GM12878 (cell line): Measurements from ENCODE around the gene ARRDC5. TPM values are rescaled to one million over a fixed set of nuclear protein-coding genes. Genes with fewer than 3 reads are reported as not detected.
A peak's percentile ranks its signal among the peaks of the same experiment; 100 is the strongest.

Experiments used
- ATAC-seq: fragments of 200-7000 bp; cut with Tn5 transposase; 3 replicates; pipeline ENCODE4 v1.9.1; 2020; ENCODE audit warnings: mild to moderate bottlenecking, moderate library complexity
- BruUV-seq: library from RNA; stranded (reverse); fragments of 400-500 nt; replicated peaks from 2 replicates; lab custom pipeline; 2021; lab: Mats Ljungman, UMichigan
- CTCF ChIA-PET: fragments of 300-600 bp; sonication (Branson Sonifier 250); formaldehyde crosslinking; extraction: SDS; loops from one replicate; lab custom pipeline; 2021; ENCODE audit warnings: inconsistent platforms; lab: Yijun Ruan, JAX
- POLR2A ChIA-PET: fragments of 350-600 bp; formaldehyde crosslinking; extraction: SDS; loops from one replicate; lab custom pipeline; 2021; ENCODE audit warnings: inconsistent platforms; lab: Charles Lee
- RAD21 ChIA-PET: fragments of 300-600 bp; sonication (Branson Sonifier 250); formaldehyde crosslinking; loops from one replicate; lab custom pipeline; 2023; ENCODE audit warnings: antibody characterized with exemption; ENCODE audit not compliant: unreplicated experiment; lab: Charles Lee
- SMC1A ChIA-PET: fragments of 300-600 bp; sonication (Branson Sonifier 250); formaldehyde crosslinking; loops from one replicate; lab custom pipeline; 2023; ENCODE audit not compliant: unreplicated experiment, uncharacterized antibody; lab: Charles Lee
- DNase-seq: peaks from one replicate; pipeline ENCODE4 v3.0.0-alpha.2; 2011; ENCODE audit warnings: low read depth, low spot score
- FAIRE-seq: peaks from 3 replicates; lab custom pipeline; 2011; peaks lifted over from hg19 to GRCh38; lab: Jason Lieb, UNC
- H2AFZ ChIP-seq: 2 replicates; pipeline ENCODE4 v1.6.0; 2011; ENCODE audit warnings: low read depth, low read length, control low read depth; ENCODE audit not compliant: control insufficient read depth
- H3K27ac ChIP-seq: 2 replicates; pipeline ENCODE4 v1.5.1; 2011; ENCODE audit warnings: control low read depth; ENCODE audit not compliant: control insufficient read depth, insufficient read depth
- H3K27me3 ChIP-seq, 2 experiments: replicated peaks in 1 of 2; 2 replicates each; pipeline versions ENCODE4 v1.6.0 to v1.6.1; 2011; ENCODE audit warnings: low read length in 1 of 2; ENCODE audit not compliant: control insufficient read depth in 2 of 2, insufficient read depth in 2 of 2
- H3K36me3 ChIP-seq, 2 experiments: 2 replicates each; pipeline ENCODE4 v1.5.1; 2011; ENCODE audit warnings: low read length in 1 of 2; ENCODE audit not compliant: control insufficient read depth in 2 of 2, insufficient read depth in 2 of 2
- H3K4me1 ChIP-seq: 2 replicates; pipeline ENCODE4 v1.6.1; 2011; ENCODE audit warnings: mild to moderate bottlenecking, low read length, moderate library complexity, mixed read lengths; ENCODE audit not compliant: control insufficient read depth, insufficient read depth
- H3K4me2 ChIP-seq: 2 replicates; pipeline ENCODE4 v1.6.0; 2011; ENCODE audit warnings: control low read depth; ENCODE audit not compliant: control insufficient read depth, insufficient read depth
- H3K4me3 ChIP-seq: fragments of 200-600 bp; sonication (generic); 2 replicates; pipeline ENCODE4 v1.5.1; 2016
- H3K79me2 ChIP-seq: 2 replicates; pipeline ENCODE4 v1.6.0; 2011; ENCODE audit warnings: low read length; ENCODE audit not compliant: control insufficient read depth, insufficient read depth
- H3K9ac ChIP-seq: 2 replicates; pipeline ENCODE4 v1.8.0; 2011; ENCODE audit warnings: low read length, control low read depth, mixed read lengths; ENCODE audit not compliant: control insufficient read depth, insufficient read depth
- H3K9me3 ChIP-seq: replicated peaks from 3 replicates; pipeline ENCODE4 v1.5.1; 2011; ENCODE audit warnings: mild to moderate bottlenecking, low read length; ENCODE audit not compliant: control insufficient read depth, insufficient read depth
- H4K20me1 ChIP-seq: 2 replicates; pipeline ENCODE4 v1.6.0; 2011; ENCODE audit not compliant: control insufficient read depth, insufficient read depth
- ASH2L ChIP-seq: fragments of 300-600, 200-600 bp; sonication (generic); IDR thresholded peaks from 2 replicates; pipeline ENCODE4 v1.6.1; 2017; ENCODE audit warnings: low read depth, mild to moderate bottlenecking, borderline replicate concordance
- BMI1 ChIP-seq: fragments of 450-650 bp; IDR thresholded peaks from 2 replicates; pipeline ENCODE4 v1.6.1; 2016; ENCODE audit warnings: mild to moderate bottlenecking, moderate library complexity, borderline replicate concordance
- CUX1 ChIP-seq: IDR thresholded peaks from 2 replicates; pipeline ENCODE4 v1.6.1; 2012; ENCODE audit warnings: improper control_type of control experiment, low read depth, low read length; ENCODE audit not compliant: insufficient replicate concordance
- IRF3 ChIP-seq: fragments of 450-650 bp; IDR thresholded peaks from 2 replicates; pipeline ENCODE4 v1.6.1; 2014; ENCODE audit warnings: mild to moderate bottlenecking
- NR2C2 ChIP-seq: IDR thresholded peaks from 2 replicates; pipeline ENCODE4 v1.6.1; 2011; ENCODE audit warnings: borderline replicate concordance, low read depth; ENCODE audit not compliant: control insufficient read depth, insufficient read length
- RCOR1 ChIP-seq: conservative IDR thresholded peaks from 2 replicates; pipeline ENCODE4 v1.6.1; 2012; ENCODE audit warnings: low read depth, low read length, improper control_type of control experiment
- RUNX3 ChIP-seq: IDR thresholded peaks from 2 replicates; pipeline ENCODE4 v1.6.1; 2012; ENCODE audit warnings: low read length, inconsistent platforms
- SIX5 ChIP-seq: IDR thresholded peaks from 2 replicates; pipeline ENCODE4 v1.6.1; 2011; ENCODE audit warnings: mild to moderate bottlenecking, low read depth, low read length, moderate library complexity; ENCODE audit not compliant: severe bottlenecking
- TARDBP ChIP-seq: IDR thresholded peaks from 2 replicates; pipeline ENCODE4 v1.6.1; 2016; ENCODE audit warnings: borderline replicate concordance
- WGBS: methylation state at CpG from one replicate; pipeline ENCODE4 v1.1.6; 2016; ENCODE audit warnings: low lambda C conversion rate; ENCODE audit not compliant: insufficient replicate concordance, insufficient coverage; ENCODE audit errors: missing lambda C conversion rate; 5-methylcytosine and 5-hydroxymethylcytosine counted together
- in situ Hi-C: fragments of 300-500 bp; cut with MboI; formaldehyde crosslinking; loops from 9 replicates; pipeline ENCODE4 v1.14.3; 2018; ENCODE audit warnings: mixed read lengths
- intact Hi-C: fragments of 100-400 bp; cut with micrococcal nuclease; formaldehyde crosslinking; loops from one replicate; pipeline ENCODE4 v1.14.2; 2022; ENCODE audit not compliant: unreplicated experiment
- polyA plus RNA-seq, 11 experiments: library from polyadenylated mRNA; depleted of rRNA in 4 of 11; unstranded in 6 of 11; stranded (reverse) in 5 of 11; fragments of >200 nt; fragmentation: Nextera tagmentation in 4 of 11; fragmentation: Illumina TruSeq in 1 of 11; extraction: Ambion mirVana in 4 of 11; extraction: Trizol in 1 of 11; gene quantifications; 1 replicate in 1 of 11; 2 replicates in 10 of 11; pipeline versions ENCODE4 v1.2.1 to v1.2.3, GENCODE V29; 2011 to 2016; ENCODE audit warnings: inconsistent platforms in 2 of 11, missing spikeins in 2 of 11, low read depth in 1 of 11
- total RNA-seq, 4 experiments: library from RNA; depleted of rRNA in 3 of 4; stranded (reverse); fragments of >200 nt in 3 of 4; fragmentation: Illumina TruSeq in 1 of 4; extraction: Trizol in 1 of 4; gene quantifications; 2 replicates each; pipeline versions ENCODE4 v1.2.1 to v1.2.3, GENCODE V29; 2013 to 2021
- TF ChIP-seq, protein P1 (sequence below): fragments of 450-650 bp; IDR thresholded peaks from 2 replicates; pipeline ENCODE4 v1.6.1; 2017; ENCODE audit warnings: mild to moderate bottlenecking
- TF ChIP-seq, protein P2 (sequence below): fragments of 450-650 bp; IDR thresholded peaks from 2 replicates; pipeline ENCODE4 v1.6.1; 2018; ENCODE audit warnings: mild to moderate bottlenecking, low read depth, moderate library complexity; ENCODE audit not compliant: partially characterized antibody

ARRDC5 gene
- total and polyA plus RNA-seq, 10 of the 15 experiments (the other 5 are each of a cell fraction or from before 2014, with no cell fraction given): 0.03 to 0.38 (median 0.12) TPM; not detected in 2

- ChIA-PET POLR2A (interaction anchor here (2.5 to 2.6 kb wide), 2 partner anchors 38 to 43 kb away, joined by 12 to 19 read pairs; partner anchors contain the start of gene TICAM1), SMC1A (interaction anchor here (0.9 to 3.9 kb wide), 6 partner anchors 14 to 96 kb away, joined by 3 to 22 read pairs (median 8); no protein-coding TSS in a partner anchor), RAD21 (interaction anchor here (0.8 to 8.5 kb wide), 5 partner anchors 37 to 78 kb away, joined by 3 to 79 read pairs (median 4); no protein-coding TSS in a partner anchor)
- no peak for FAIRE-seq
- intact Hi-C loops: loop anchor here (10.0 kb wide), 1 partner anchor 96 kb away; the partner anchor contains the start of gene KDM4B
- H3K4me2 ChIP-seq: peak overlapping the region; percentile 49; the same call in 1 of the 2 replicates
- 0 out of 2 replicates have a peak overlapping the region, but pooled peaks have one; percentile 47 for H3K9ac ChIP-seq
- ATAC-seq: no peak
- peaks cover 17% of the 10 kb centered on the region for H3K79me2 ChIP-seq
- no TSS peak for BruUV-seq
- TF ChIP-seq, protein P1, sequence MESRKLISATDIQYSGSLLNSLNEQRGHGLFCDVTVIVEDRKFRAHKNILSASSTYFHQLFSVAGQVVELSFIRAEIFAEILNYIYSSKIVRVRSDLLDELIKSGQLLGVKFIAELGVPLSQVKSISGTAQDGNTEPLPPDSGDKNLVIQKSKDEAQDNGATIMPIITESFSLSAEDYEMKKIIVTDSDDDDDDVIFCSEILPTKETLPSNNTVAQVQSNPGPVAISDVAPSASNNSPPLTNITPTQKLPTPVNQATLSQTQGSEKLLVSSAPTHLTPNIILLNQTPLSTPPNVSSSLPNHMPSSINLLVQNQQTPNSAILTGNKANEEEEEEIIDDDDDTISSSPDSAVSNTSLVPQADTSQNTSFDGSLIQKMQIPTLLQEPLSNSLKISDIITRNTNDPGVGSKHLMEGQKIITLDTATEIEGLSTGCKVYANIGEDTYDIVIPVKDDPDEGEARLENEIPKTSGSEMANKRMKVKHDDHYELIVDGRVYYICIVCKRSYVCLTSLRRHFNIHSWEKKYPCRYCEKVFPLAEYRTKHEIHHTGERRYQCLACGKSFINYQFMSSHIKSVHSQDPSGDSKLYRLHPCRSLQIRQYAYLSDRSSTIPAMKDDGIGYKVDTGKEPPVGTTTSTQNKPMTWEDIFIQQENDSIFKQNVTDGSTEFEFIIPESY: no peak
- no peak for TF ChIP-seq TARDBP
- TF ChIP-seq RUNX3: no peak
- TF ChIP-seq IRF3: no peak
- TF ChIP-seq, protein P2, sequence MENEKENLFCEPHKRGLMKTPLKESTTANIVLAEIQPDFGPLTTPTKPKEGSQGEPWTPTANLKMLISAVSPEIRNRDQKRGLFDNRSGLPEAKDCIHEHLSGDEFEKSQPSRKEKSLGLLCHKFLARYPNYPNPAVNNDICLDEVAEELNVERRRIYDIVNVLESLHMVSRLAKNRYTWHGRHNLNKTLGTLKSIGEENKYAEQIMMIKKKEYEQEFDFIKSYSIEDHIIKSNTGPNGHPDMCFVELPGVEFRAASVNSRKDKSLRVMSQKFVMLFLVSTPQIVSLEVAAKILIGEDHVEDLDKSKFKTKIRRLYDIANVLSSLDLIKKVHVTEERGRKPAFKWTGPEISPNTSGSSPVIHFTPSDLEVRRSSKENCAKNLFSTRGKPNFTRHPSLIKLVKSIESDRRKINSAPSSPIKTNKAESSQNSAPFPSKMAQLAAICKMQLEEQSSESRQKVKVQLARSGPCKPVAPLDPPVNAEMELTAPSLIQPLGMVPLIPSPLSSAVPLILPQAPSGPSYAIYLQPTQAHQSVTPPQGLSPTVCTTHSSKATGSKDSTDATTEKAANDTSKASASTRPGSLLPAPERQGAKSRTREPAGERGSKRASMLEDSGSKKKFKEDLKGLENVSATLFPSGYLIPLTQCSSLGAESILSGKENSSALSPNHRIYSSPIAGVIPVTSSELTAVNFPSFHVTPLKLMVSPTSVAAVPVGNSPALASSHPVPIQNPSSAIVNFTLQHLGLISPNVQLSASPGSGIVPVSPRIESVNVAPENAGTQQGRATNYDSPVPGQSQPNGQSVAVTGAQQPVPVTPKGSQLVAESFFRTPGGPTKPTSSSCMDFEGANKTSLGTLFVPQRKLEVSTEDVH: no peak
- TF ChIP-seq BMI1: no peak
- no peak for TF ChIP-seq ASH2L
- TF ChIP-seq SIX5: no peak
- TF ChIP-seq RCOR1: no peak
- TF ChIP-seq CUX1: no peak
- TF ChIP-seq NR2C2: no peak
- TF ChIP-seq, all 136 proteins: peak for 0
- Histone ChIP-seq H3K27me3 (no peaks in the 10 kb centered on the region), H3K4me3 (peak overlapping the region; percentile 98; the same call in 1 of the 2 replicates), H3K36me3 (no peaks in the 10 kb centered on the region; a peak in 1 of 4 replicates), H4K20me1 (no peaks in the 10 kb centered on the region), H3K27ac (no peak overlapping the region; the same call in 1 of the 2 replicates), H3K9me3 (no peaks in the 10 kb centered on the region), H3K4me1 (peaks cover 9% of the 10 kb centered on the region), H2AFZ (no peak overlapping the region)
- WGBS: 24% methylated on average over 10 of the region's 10 CpGs
- DNase-seq: no peak
- in situ Hi-C loops: no loop called here
- CTCF ChIA-PET: interaction anchor here (1.3 to 11.0 kb wide), 7 partner anchors 17 to 163 kb away, joined by 3 to 171 read pairs (median 12); partner anchors contain the start of gene FEM1A
Observed at GRCh38 chr19:4868286-4868834, 34.3 kb downstream of the ARRDC5 start.
